ENCODE results near the gene ERVH48-1.

DNA sequence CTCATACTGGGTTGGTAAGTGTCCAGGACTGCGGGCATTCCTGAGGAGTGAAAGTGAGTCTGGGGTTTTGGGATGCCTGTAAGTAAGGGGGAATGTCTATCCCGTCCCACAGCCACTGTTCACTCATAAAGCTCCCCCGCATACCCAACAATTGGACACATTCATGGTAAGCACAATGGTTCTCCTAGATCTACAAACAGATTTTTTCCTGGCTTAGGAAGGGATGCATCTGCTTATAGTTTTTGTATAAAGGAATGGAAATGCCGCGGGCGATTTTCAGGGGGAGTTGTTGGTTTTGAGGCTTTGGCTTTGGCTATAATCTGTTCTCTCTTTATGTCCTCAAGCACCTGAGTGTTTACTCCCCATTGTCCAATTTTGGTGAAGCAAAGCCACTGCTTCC is 7.1 kb downstream of the ERVH48-1 start:
- TF ChIP-seq CTCF (IDR thresholded peaks at IDR 0.05) (no peak), POLR2AphosphoS5 (IDR thresholded peaks at IDR 0.05) (no peak)

Data from transverse colon (tissue), 4 donors.